Karpas-422 (cell line): ENCODE results near the gene DYNC1I1. TPM values are rescaled to one million over a fixed set of nuclear protein-coding genes. Genes with fewer than 3 reads are reported as not detected.

ENCODE experiments used
- DNase-seq: peaks from one replicate; pipeline ENCODE4 v3.0.0-alpha.2; 2015
- H2AFZ ChIP-seq: fragments of 200-600 bp; sonication (generic); 2 replicates; pipeline ENCODE4 v1.6.1; 2014; ENCODE audit warnings: antibody characterized with exemption, low read length, mixed read lengths
- H3K27ac ChIP-seq: fragments of 200-600 bp; sonication (generic); 2 replicates; pipeline ENCODE4 v1.5.1; 2014; ENCODE audit warnings: mild to moderate bottlenecking, low read length, moderate library complexity
- H3K27me3 ChIP-seq: fragments of 200-600 bp; sonication (generic); 2 replicates; pipeline ENCODE4 v1.6.1; 2014; ENCODE audit warnings: low read length, mixed read lengths
- H3K36me3 ChIP-seq: fragments of 200-600 bp; sonication (generic); 2 replicates; pipeline ENCODE4 v1.6.1; 2014; ENCODE audit warnings: low read length, mixed read lengths; ENCODE audit not compliant: insufficient read depth
- H3K4me1 ChIP-seq: fragments of 200-600 bp; sonication (generic); 2 replicates; pipeline ENCODE4 v1.6.1; 2014; ENCODE audit warnings: mild to moderate bottlenecking, low read length, mixed read lengths
- H3K4me2 ChIP-seq: fragments of 200-600 bp; sonication (generic); 2 replicates; pipeline ENCODE4 v1.6.1; 2014; ENCODE audit warnings: low read length, low read depth, mild to moderate bottlenecking; ENCODE audit not compliant: poor library complexity, severe bottlenecking
- H3K4me3 ChIP-seq: fragments of 200-600 bp; sonication (generic); 2 replicates; pipeline ENCODE4 v1.5.1; 2014; ENCODE audit warnings: mild to moderate bottlenecking, antibody characterized with exemption, low read length, mixed read lengths
- H3K79me2 ChIP-seq: fragments of 200-600 bp; sonication (generic); 2 replicates; pipeline ENCODE4 v1.6.1; 2014; ENCODE audit warnings: mild to moderate bottlenecking, low read length, mixed read lengths
- H3K9ac ChIP-seq: fragments of 200-600 bp; sonication (generic); 2 replicates; pipeline ENCODE4 v1.6.0; 2014; ENCODE audit warnings: low read length
- H3K9me2 ChIP-seq: fragments of 200-600 bp; sonication (generic), shearing (Covaris generic); replicated peaks from 2 replicates; pipeline ENCODE4 v1.6.0; 2014; ENCODE audit warnings: mild to moderate bottlenecking, low read length, moderate library complexity; ENCODE audit not compliant: insufficient read depth
- H3K9me3 ChIP-seq: fragments of 300-700, 200-600 bp; sonication (generic); 2 replicates; pipeline ENCODE4 v1.6.1; 2014; ENCODE audit warnings: low read length, mixed read lengths
- H4K20me1 ChIP-seq: fragments of 200-600 bp; sonication (generic); 2 replicates; pipeline ENCODE4 v1.6.1; 2014; ENCODE audit warnings: mild to moderate bottlenecking, antibody characterized with exemption, low read length, low read depth; ENCODE audit not compliant: insufficient read depth
- total RNA-seq: library from RNA; depleted of rRNA; stranded (reverse); fragments of >200 nt; shearing (Covaris generic); gene quantifications from 2 replicates; pipeline ENCODE4 v1.2.3, GENCODE V29; 2014; ENCODE audit warnings: low replicate concordance

The DYNC1I1 gene
- total RNA-seq, 1 experiment from 2014 or later = not detected

- Histone ChIP-seq H2AFZ (no peak overlapping the region), H3K4me2 (no peak overlapping the region), H3K36me3 (no peaks in the 10 kb centered on the region), H3K9me2 (no peaks in the 10 kb centered on the region), H3K27ac (no peak overlapping the region), H3K27me3 (0 out of 2 replicates have a peak, but pooled peaks cover 2% of the 10 kb centered on the region), H3K4me1 (no peaks in the 10 kb centered on the region), H3K79me2 (no peaks in the 10 kb centered on the region), H4K20me1 (no peaks in the 10 kb centered on the region), H3K9ac (no peak overlapping the region), H3K4me3 (no peak overlapping the region), H3K9me3 (no peaks in the 10 kb centered on the region)
- no peak for DNase-seq
These were observed 26.1 kb downstream of the DYNC1I1 start for GRCh38 chr7:95798401-95798930.

GRCh38 chr7:95800787-95801186 is 28.4 kb downstream of the DYNC1I1 start:
- Histone ChIP-seq H4K20me1 (no peaks in the 10 kb centered on the region), H3K9me2 (no peaks in the 10 kb centered on the region), H3K36me3 (no peaks in the 10 kb centered on the region), H2AFZ (no peak overlapping the region), H3K4me2 (no peak overlapping the region), H3K4me3 (no peak overlapping the region), H3K4me1 (no peaks in the 10 kb centered on the region), H3K79me2 (no peaks in the 10 kb centered on the region), H3K27me3 (0 out of 2 replicates have a peak, but pooled peaks cover 2% of the 10 kb centered on the region), H3K27ac (no peak overlapping the region), H3K9me3 (no peaks in the 10 kb centered on the region), H3K9ac (no peak overlapping the region)
- no peak for DNase-seq

- Histone ChIP-seq H3K27me3 (0 out of 2 replicates have a peak, but pooled peaks cover 2% of the 10 kb centered on the region), H3K27ac (no peak overlapping the region), H2AFZ (no peak overlapping the region), H3K79me2 (no peaks in the 10 kb centered on the region), H3K9ac (no peak overlapping the region), H3K9me2 (no peaks in the 10 kb centered on the region), H3K4me3 (no peak overlapping the region), H3K9me3 (no peaks in the 10 kb centered on the region), H3K4me1 (no peaks in the 10 kb centered on the region), H4K20me1 (no peaks in the 10 kb centered on the region), H3K4me2 (no peak overlapping the region), H3K36me3 (no peaks in the 10 kb centered on the region)
- no peak for DNase-seq
These were observed 29.9 kb downstream of the DYNC1I1 start for GRCh38 chr7:95802270-95802669.

GRCh38 chr7:95804052-95804451 is 31.7 kb downstream of the DYNC1I1 start:
- Histone ChIP-seq H3K9me3 (no peaks in the 10 kb centered on the region), H3K9me2 (no peaks in the 10 kb centered on the region), H3K9ac (no peak overlapping the region), H3K36me3 (no peaks in the 10 kb centered on the region), H3K4me1 (no peaks in the 10 kb centered on the region), H2AFZ (no peak overlapping the region), H3K79me2 (no peaks in the 10 kb centered on the region), H3K27me3 (no peaks in the 10 kb centered on the region), H3K27ac (no peak overlapping the region), H3K4me2 (no peak overlapping the region), H4K20me1 (no peaks in the 10 kb centered on the region), H3K4me3 (no peak overlapping the region)
- no peak for DNase-seq

- H3K27ac ChIP-seq = no peak overlapping the region
- H3K4me3 ChIP-seq = no peak overlapping the region
- H3K9me3 ChIP-seq = no peaks in the 10 kb centered on the region
- no peak overlapping the region for H3K4me2 ChIP-seq
- no peak for DNase-seq
- H3K9me2 ChIP-seq = no peaks in the 10 kb centered on the region
- no peaks in the 10 kb centered on the region for H4K20me1 ChIP-seq
- H3K9ac ChIP-seq = no peak overlapping the region
- no peaks in the 10 kb centered on the region for H3K4me1 ChIP-seq
- H2AFZ ChIP-seq = no peak overlapping the region
- no peaks in the 10 kb centered on the region for H3K79me2 ChIP-seq
- no peaks in the 10 kb centered on the region for H3K36me3 ChIP-seq
- no peaks in the 10 kb centered on the region for H3K27me3 ChIP-seq
These were observed 33.6 kb downstream of the DYNC1I1 start for GRCh38 chr7:95805909-95806308.

GRCh38 chr7:95808396-95808795 is 36.0 kb downstream of the DYNC1I1 start:
- H3K27ac ChIP-seq = no peak overlapping the region

GRCh38 chr7:95811846-95812445 is 39.6 kb downstream of the DYNC1I1 start:
- Histone ChIP-seq H3K9me2 (no peaks in the 10 kb centered on the region), H2AFZ (no peak overlapping the region), H3K9ac (no peak overlapping the region), H3K9me3 (no peaks in the 10 kb centered on the region), H4K20me1 (no peaks in the 10 kb centered on the region), H3K4me1 (no peaks in the 10 kb centered on the region), H3K4me2 (no peak overlapping the region), H3K4me3 (no peak overlapping the region), H3K27ac (no peak overlapping the region), H3K27me3 (no peaks in the 10 kb centered on the region), H3K36me3 (no peaks in the 10 kb centered on the region), H3K79me2 (no peaks in the 10 kb centered on the region)
- DNase-seq = no peak

More at GRCh38 chr7:95808396-95808795, 36.0 kb downstream of the DYNC1I1 start:
- Histone ChIP-seq H3K9ac (no peak overlapping the region), H3K36me3 (no peaks in the 10 kb centered on the region), H3K4me1 (no peaks in the 10 kb centered on the region), H3K4me3 (no peak overlapping the region), H3K4me2 (no peak overlapping the region), H3K9me3 (no peaks in the 10 kb centered on the region), H3K79me2 (no peaks in the 10 kb centered on the region), H3K27me3 (no peaks in the 10 kb centered on the region), H4K20me1 (no peaks in the 10 kb centered on the region), H2AFZ (no peak overlapping the region), H3K9me2 (no peaks in the 10 kb centered on the region)
- no peak for DNase-seq

GRCh38 chr7:95814721-95815120 is 42.4 kb downstream of the DYNC1I1 start:
- H3K36me3 ChIP-seq = no peaks in the 10 kb centered on the region
- no peak overlapping the region for H2AFZ ChIP-seq
- no peak for DNase-seq
- no peaks in the 10 kb centered on the region for H4K20me1 ChIP-seq
- no peaks in the 10 kb centered on the region for H3K4me1 ChIP-seq
- no peak overlapping the region for H3K4me3 ChIP-seq
- no peak overlapping the region for H3K9ac ChIP-seq
- H3K4me2 ChIP-seq = no peak overlapping the region
- no peak overlapping the region for H3K27ac ChIP-seq
- H3K9me3 ChIP-seq = no peaks in the 10 kb centered on the region
- H3K9me2 ChIP-seq = no peaks in the 10 kb centered on the region
- H3K27me3 ChIP-seq = no peaks in the 10 kb centered on the region
- H3K79me2 ChIP-seq = no peaks in the 10 kb centered on the region
